Mesodermal cell (in vitro differentiated cells): ENCODE results near the gene PELI2.
"Not testable (repeated sequence)": the region's sequence is repeated elsewhere in the genome, so short reads cannot be mapped to it uniquely, and the experiment has no call there.

Experiments used
- H3K27ac ChIP-seq: 2 replicates; pipeline ENCODE4 v1.7.0; 2013; ENCODE audit warnings: mild to moderate bottlenecking, low read depth, low read length, moderate library complexity; ENCODE audit not compliant: severe bottlenecking
- H3K36me3 ChIP-seq: 2 replicates; pipeline ENCODE4 v1.7.1; 2013; ENCODE audit warnings: mild to moderate bottlenecking, low read length, moderate library complexity; ENCODE audit not compliant: control insufficient read depth, insufficient read depth
- H3K4me1 ChIP-seq: one replicate; pipeline ENCODE4 v1.7.1; 2013; ENCODE audit warnings: mild to moderate bottlenecking, low read length; ENCODE audit not compliant: insufficient read depth, control insufficient read depth, poor library complexity, severe bottlenecking
- H3K4me3 ChIP-seq: 2 replicates; pipeline ENCODE4 v1.7.0; 2013; ENCODE audit warnings: low read length, control low read depth, mild to moderate bottlenecking; ENCODE audit not compliant: insufficient read depth, poor library complexity, severe bottlenecking; ENCODE audit errors: extremely low read depth
- H3K9me3 ChIP-seq: 2 replicates; pipeline ENCODE4 v1.7.1; 2013; ENCODE audit warnings: mild to moderate bottlenecking, low read length, moderate library complexity; ENCODE audit not compliant: control insufficient read depth
- WGBS, 2 experiments: methylation state at CpG; one replicate each; pipeline ENCODE4 v1.1.5; 2013; ENCODE audit warnings: missing lambda C conversion rate in 2 of 2; ENCODE audit not compliant: insufficient coverage in 2 of 2; 5-methylcytosine and 5-hydroxymethylcytosine counted together

The PELI2 gene

GRCh38 chr14:56153267-56153666 lies 35.1 kb downstream of the PELI2 start:
- H3K4me1 ChIP-seq: peaks cover 6% of the 10 kb centered on the region
- no peak overlapping the region for H3K27ac ChIP-seq
- WGBS, 2 experiments: 100% methylated on average over 1 of the region's 2 CpGs; no CpG with 5 or more reads in 1 of the 2 experiments
- no peaks in the 10 kb centered on the region for H3K36me3 ChIP-seq
- no peaks in the 10 kb centered on the region for H3K9me3 ChIP-seq
- no peak overlapping the region for H3K4me3 ChIP-seq

- Histone ChIP-seq H3K4me1 (no peaks in the 10 kb centered on the region), H3K9me3 (no peaks in the 10 kb centered on the region), H3K36me3 (no peaks in the 10 kb centered on the region), H3K27ac (no peak overlapping the region), H3K4me3 (no peak overlapping the region)
- WGBS, 2 experiments: 91 to 95% methylated on average over 3 to 4 of the region's 5 CpGs
These were observed 36.1 kb downstream of the PELI2 start for GRCh38 chr14:56154321-56154720.

- H3K9me3 ChIP-seq: no peaks in the 10 kb centered on the region
- H3K4me3 ChIP-seq: no peak overlapping the region
- H3K4me1 ChIP-seq: no peaks in the 10 kb centered on the region
- H3K27ac ChIP-seq: no peak overlapping the region
- H3K36me3 ChIP-seq: no peaks in the 10 kb centered on the region
These were observed 37.9 kb downstream of the PELI2 start for GRCh38 chr14:56156096-56156495.

GRCh38 chr14:56159066-56159465 lies 40.9 kb downstream of the PELI2 start:
- H3K4me3 ChIP-seq: no peak overlapping the region
- no peak overlapping the region for H3K27ac ChIP-seq
- no peaks in the 10 kb centered on the region for H3K36me3 ChIP-seq
- no peaks in the 10 kb centered on the region for H3K4me1 ChIP-seq
- no peaks in the 10 kb centered on the region for H3K9me3 ChIP-seq
- WGBS, 2 experiments: 93 to 98% methylated on average over 4 of the region's 4 CpGs

- no peak overlapping the region for H3K27ac ChIP-seq
- no peaks in the 10 kb centered on the region for H3K36me3 ChIP-seq
- no CpG with 5 or more reads among the region's 2 CpGs for WGBS, 2 experiments
These were observed 41.9 kb downstream of the PELI2 start for GRCh38 chr14:56160088-56160487.

GRCh38 chr14:56161658-56162057 lies 43.4 kb downstream of the PELI2 start:
- WGBS, 2 experiments: no CpG with 5 or more reads among the region's 1 CpG
- H3K27ac ChIP-seq: no peak overlapping the region
- H3K4me1 ChIP-seq: no peaks in the 10 kb centered on the region
- no peak overlapping the region for H3K4me3 ChIP-seq
- H3K36me3 ChIP-seq: no peaks in the 10 kb centered on the region
- H3K9me3 ChIP-seq: peaks cover 12% of the 10 kb centered on the region

More at GRCh38 chr14:56160088-56160487, 41.9 kb downstream of the PELI2 start:
- Histone ChIP-seq H3K4me3 (no peak overlapping the region), H3K4me1 (no peaks in the 10 kb centered on the region), H3K9me3 (peaks cover 5% of the 10 kb centered on the region)

- no peak overlapping the region for H3K4me3 ChIP-seq
- no peak overlapping the region for H3K27ac ChIP-seq
- H3K9me3 ChIP-seq: peaks cover 12% of the 10 kb centered on the region
- no peaks in the 10 kb centered on the region for H3K4me1 ChIP-seq
- H3K36me3 ChIP-seq: no peaks in the 10 kb centered on the region
- WGBS, 2 experiments: no CpG with 5 or more reads among the region's 2 CpGs
These were observed 44.3 kb downstream of the PELI2 start for GRCh38 chr14:56162476-56162875.

- H3K4me3 ChIP-seq, H3K4me1 ChIP-seq, H3K27ac ChIP-seq, H3K36me3 ChIP-seq: not testable (repeated sequence)
- H3K9me3 ChIP-seq: peaks cover 12% of the 10 kb centered on the region
- WGBS, 2 experiments: 92 to 97% methylated on average over 5 to 7 of the region's 7 CpGs
These were observed 48.4 kb downstream of the PELI2 start for GRCh38 chr14:56166579-56166978.

- no peak overlapping the region for H3K27ac ChIP-seq
- WGBS, 2 experiments: 92 to 100% methylated on average over 2 to 3 of the region's 3 CpGs
- H3K4me1 ChIP-seq: peaks cover 20% of the 10 kb centered on the region
- H3K4me3 ChIP-seq: no peak overlapping the region
- peaks cover 12% of the 10 kb centered on the region for H3K9me3 ChIP-seq
- no peaks in the 10 kb centered on the region for H3K36me3 ChIP-seq
These were observed 49.9 kb downstream of the PELI2 start for GRCh38 chr14:56168007-56168616.

- H3K4me3 ChIP-seq: no peak overlapping the region
- H3K9me3 ChIP-seq: peaks cover 7% of the 10 kb centered on the region
- H3K4me1 ChIP-seq: peaks cover 28% of the 10 kb centered on the region
- 90 to 98% methylated on average over 6 of the region's 6 CpGs for WGBS, 2 experiments
- no peaks in the 10 kb centered on the region for H3K36me3 ChIP-seq
- H3K27ac ChIP-seq: no peak overlapping the region
These were observed 51.8 kb downstream of the PELI2 start for GRCh38 chr14:56170028-56170427.

- peaks cover 28% of the 10 kb centered on the region for H3K4me1 ChIP-seq
- no peak overlapping the region for H3K4me3 ChIP-seq
- H3K36me3 ChIP-seq: no peaks in the 10 kb centered on the region
- WGBS, 2 experiments: 94 to 100% methylated on average over 2 to 5 of the region's 7 CpGs
- no peak overlapping the region for H3K27ac ChIP-seq
- no peaks in the 10 kb centered on the region for H3K9me3 ChIP-seq
These were observed 52.7 kb downstream of the PELI2 start for GRCh38 chr14:56170877-56171422.
